HEK293T (cell line): ENCODE results near the gene P2RY12.

Experiments
- CTCF ChIA-PET: fragments of 350-600 bp; formaldehyde crosslinking; extraction: SDS; loops from one replicate; lab custom pipeline; 2021; ENCODE audit warnings: antibody characterized with exemption, inconsistent platforms; lab: Yijun Ruan, JAX
- POLR2A ChIA-PET: fragments of 350-600 bp; formaldehyde crosslinking; extraction: SDS; loops from one replicate; lab custom pipeline; 2020; ENCODE audit warnings: antibody characterized with exemption, inconsistent platforms; lab: Yijun Ruan, JAX
- DNase-seq: peaks from one replicate; pipeline ENCODE4 v3.0.0; 2012; ENCODE audit warnings: mixed read lengths; ENCODE audit errors: extremely low spot score
- ARNT ChIP-seq: fragments of 450-650 bp; IDR thresholded peaks from 2 replicates; pipeline ENCODE4 v1.6.1; 2017; ENCODE audit warnings: mild to moderate bottlenecking
- BHLHE40 ChIP-seq: fragments of 450-650 bp; IDR thresholded peaks from 2 replicates; pipeline ENCODE4 v1.6.1; 2016; ENCODE audit warnings: mild to moderate bottlenecking, moderate library complexity, borderline replicate concordance
- CTBP1 ChIP-seq: fragments of 450-650 bp; IDR thresholded peaks from 2 replicates; pipeline ENCODE4 v1.6.1; 2016; ENCODE audit warnings: borderline replicate concordance
- ELF4 ChIP-seq: fragments of 450-650 bp; IDR thresholded peaks from 2 replicates; pipeline ENCODE4 v1.6.1; 2017; ENCODE audit warnings: antibody characterized with exemption
- FOXA1 ChIP-seq: fragments of 450-650 bp; IDR thresholded peaks from 2 replicates; pipeline ENCODE4 v1.6.1; 2016; ENCODE audit warnings: mild to moderate bottlenecking
- FOXK2 ChIP-seq: fragments of 450-650 bp; IDR thresholded peaks from 2 replicates; pipeline ENCODE4 v1.6.1; 2016; ENCODE audit warnings: mild to moderate bottlenecking
- FOXM1 ChIP-seq: fragments of 450-650 bp; IDR thresholded peaks from 2 replicates; pipeline ENCODE4 v1.6.1; 2017; ENCODE audit warnings: mild to moderate bottlenecking, borderline replicate concordance
- HDGF ChIP-seq: fragments of 450-650 bp; IDR thresholded peaks from 2 replicates; pipeline ENCODE4 v1.6.1; 2017; ENCODE audit warnings: antibody characterized with exemption, borderline replicate concordance
- L3MBTL2 ChIP-seq: fragments of 450-650 bp; conservative IDR thresholded peaks from 2 replicates; pipeline ENCODE4 v1.6.1; 2016; ENCODE audit warnings: mild to moderate bottlenecking
- LEF1 ChIP-seq: fragments of 450-650 bp; IDR thresholded peaks from 2 replicates; pipeline ENCODE4 v1.6.1; 2017; ENCODE audit warnings: mild to moderate bottlenecking, borderline replicate concordance
- NFRKB ChIP-seq: fragments of 450-650 bp; IDR thresholded peaks from 2 replicates; pipeline ENCODE4 v1.6.1; 2016; ENCODE audit warnings: mild to moderate bottlenecking, moderate library complexity
- SP1 ChIP-seq: fragments of 450-650 bp; IDR thresholded peaks from 2 replicates; pipeline ENCODE4 v1.6.1; 2017
- SUZ12 ChIP-seq: fragments of 450-650 bp; IDR thresholded peaks from 2 replicates; pipeline ENCODE4 v1.6.1; 2016; ENCODE audit warnings: mild to moderate bottlenecking
- TARDBP ChIP-seq: fragments of 450-650 bp; IDR thresholded peaks from 2 replicates; pipeline ENCODE4 v1.6.1; 2016
- ZNF384 ChIP-seq: fragments of 450-650 bp; IDR thresholded peaks from 2 replicates; pipeline ENCODE4 v1.6.1; 2016
- TF ChIP-seq, protein P1 (sequence below): fragments of 450-650 bp; IDR thresholded peaks from 2 replicates; pipeline ENCODE4 v1.6.1; 2016

The P2RY12 gene

DNA sequence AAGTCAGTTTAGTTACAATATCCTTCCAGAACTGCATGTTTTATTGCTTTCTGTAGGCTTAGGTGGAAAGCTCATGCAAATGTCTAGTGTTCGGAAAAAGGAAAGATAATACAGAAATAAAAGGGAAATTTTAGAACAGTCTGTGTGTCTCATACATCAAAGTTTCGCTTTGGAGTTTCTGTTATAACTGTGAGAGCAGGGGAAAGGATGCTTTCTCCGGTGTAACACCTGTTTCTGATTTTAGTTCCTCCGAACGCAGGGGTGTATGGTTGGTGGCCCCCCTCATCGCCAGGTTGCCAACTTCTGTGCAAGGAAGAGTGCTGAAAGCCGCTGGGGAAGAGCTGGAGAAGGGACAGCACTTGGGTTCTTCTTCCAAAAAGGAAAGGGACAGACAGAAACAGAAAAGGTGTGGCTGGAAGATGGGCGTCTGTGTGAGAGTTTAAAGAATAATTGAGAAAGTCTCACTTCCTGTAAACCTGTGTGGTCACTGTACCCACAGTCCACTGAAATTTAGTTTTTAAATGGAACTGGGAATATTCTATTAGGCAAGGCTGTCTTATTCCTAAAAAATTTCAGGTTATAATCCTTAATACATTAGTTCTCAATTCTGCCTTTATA is 6.7 kb downstream of the P2RY12 start:
- DNase-seq: no peak
- TF ChIP-seq HDGF (no peak), NFRKB (no peak), L3MBTL2 (no peak), FOXA1 (no peak), SUZ12 (no peak), ELF4 (no peak), CTBP1 (no peak)
- POLR2A ChIA-PET: no interaction called here
- CTCF ChIA-PET: interaction anchor here (1.1 kb wide), 1 partner anchor 14 kb away, joined by 4 read pairs; no protein-coding TSS in a partner anchor

DNA sequence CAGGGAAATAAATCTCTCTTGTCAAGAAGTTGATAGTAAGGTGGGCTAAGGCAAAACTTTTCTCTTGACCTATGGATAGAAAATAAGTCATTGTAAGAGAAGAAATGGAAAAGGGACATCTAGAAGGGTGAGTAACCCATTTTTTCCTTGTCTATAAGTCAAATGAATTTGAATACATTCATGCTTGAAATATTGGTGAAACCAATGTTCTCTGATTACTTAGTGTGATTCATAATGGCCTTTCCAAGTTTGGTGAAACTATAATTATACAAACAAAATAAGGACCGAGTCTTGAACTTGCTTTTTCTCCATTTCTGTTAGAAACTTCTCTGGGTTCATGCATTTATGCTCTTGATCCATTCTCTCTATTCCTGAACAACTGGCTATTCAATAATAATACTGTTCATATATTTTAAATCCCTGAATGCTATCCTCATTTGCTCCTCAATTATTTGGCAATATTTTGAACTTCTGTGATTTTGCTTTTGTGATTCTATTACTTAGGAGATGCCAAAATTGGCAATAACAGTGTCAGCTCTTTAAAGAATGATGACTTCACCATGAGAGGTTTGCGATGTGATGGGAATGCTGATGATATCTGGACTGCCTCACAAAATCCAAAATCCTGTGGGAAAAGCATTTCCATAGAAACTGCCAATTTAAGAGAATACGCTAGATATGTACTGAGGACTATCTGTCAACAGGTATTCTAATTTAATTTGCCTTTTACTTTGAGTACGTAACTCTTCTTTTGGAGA is 12.3 kb downstream of the P2RY12 start:
- DNase-seq: no peak
- TF ChIP-seq ZNF384 (no peak), NFRKB (no peak)
- CTCF ChIA-PET: no interaction called here
- POLR2A ChIA-PET: no interaction called here

DNA sequence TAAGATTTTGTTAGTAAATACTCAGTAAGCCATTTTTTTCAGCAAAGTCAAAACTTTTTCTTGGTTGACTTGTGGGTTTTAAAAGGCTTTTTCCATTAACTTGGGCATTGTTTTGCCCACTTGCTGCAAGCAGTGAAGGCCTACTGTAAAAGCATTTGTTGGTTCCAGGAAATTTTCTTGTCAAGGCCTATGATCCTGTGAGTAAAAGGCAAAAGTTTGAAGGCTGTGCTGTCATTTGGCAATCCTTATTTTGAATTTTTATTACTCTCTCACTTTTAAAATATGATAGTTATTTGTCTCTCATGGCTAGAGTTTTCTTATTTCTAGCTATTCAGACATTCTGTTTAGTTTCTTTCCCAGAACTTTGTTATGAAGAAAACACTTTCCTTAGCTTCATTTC is 13.0 kb downstream of the P2RY12 start:
- DNase-seq: no peak
- ChIA-PET CTCF (no interaction called here), POLR2A (no interaction called here)

DNA sequence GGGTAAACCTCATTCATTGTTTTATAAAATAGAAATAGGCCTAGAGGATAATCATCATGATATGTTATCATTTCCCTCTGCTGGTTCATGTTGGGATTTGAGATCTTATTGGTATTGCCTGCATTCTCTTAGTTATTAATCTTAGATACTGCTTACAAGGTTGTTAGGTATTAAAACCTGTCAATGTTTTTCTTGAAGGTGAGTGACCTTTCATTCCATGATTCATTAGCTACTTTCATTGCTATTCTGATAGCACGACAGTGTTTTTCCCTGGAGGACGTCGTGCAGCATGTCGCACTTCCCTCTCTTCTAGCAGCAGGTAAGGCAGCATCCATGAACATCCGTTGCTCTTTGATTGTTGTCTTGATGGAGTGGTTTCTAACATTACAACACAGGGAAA is 17.1 kb downstream of the P2RY12 start:
- DNase-seq: no peak
- ChIA-PET POLR2A (no interaction called here), CTCF (no interaction called here)
- TF ChIP-seq BHLHE40 (no peak), TARDBP (no peak)

More for the DNA sequence above, 13.0 kb downstream of the P2RY12 start:
- TF ChIP-seq, protein P1, sequence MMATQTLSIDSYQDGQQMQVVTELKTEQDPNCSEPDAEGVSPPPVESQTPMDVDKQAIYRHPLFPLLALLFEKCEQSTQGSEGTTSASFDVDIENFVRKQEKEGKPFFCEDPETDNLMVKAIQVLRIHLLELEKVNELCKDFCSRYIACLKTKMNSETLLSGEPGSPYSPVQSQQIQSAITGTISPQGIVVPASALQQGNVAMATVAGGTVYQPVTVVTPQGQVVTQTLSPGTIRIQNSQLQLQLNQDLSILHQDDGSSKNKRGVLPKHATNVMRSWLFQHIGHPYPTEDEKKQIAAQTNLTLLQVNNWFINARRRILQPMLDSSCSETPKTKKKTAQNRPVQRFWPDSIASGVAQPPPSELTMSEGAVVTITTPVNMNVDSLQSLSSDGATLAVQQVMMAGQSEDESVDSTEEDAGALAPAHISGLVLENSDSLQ: no peak
- TF ChIP-seq FOXM1 (no peak), ELF4 (no peak), FOXA1 (no peak), NFRKB (no peak), LEF1 (no peak), BHLHE40 (no peak), L3MBTL2 (no peak), ZNF384 (no peak), HDGF (no peak), FOXK2 (no peak), CTBP1 (no peak), SUZ12 (no peak), ARNT (no peak), TARDBP (no peak), SP1 (no peak)

DNA sequence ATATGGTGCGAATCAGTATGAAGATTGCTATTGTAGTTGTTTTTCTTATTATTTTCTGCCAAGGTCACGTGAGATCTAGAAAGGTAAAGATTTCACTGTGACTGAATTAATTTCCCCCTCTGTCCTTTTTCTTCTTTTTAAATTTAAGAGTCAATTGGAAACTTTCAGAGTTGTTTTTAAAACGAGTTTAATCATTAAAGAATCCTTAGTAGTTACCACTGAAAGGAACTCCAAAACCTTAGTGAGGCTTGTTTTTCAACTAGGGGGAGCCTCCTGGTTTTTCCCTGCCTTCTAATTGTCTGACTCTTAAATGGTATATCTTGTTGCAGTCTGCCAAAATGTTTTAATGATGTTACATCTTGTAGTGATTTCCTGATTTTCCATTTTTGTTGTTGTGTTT is 17.6 kb downstream of the P2RY12 start:
- POLR2A ChIA-PET: no interaction called here
- TF ChIP-seq LEF1 (no peak), ELF4 (no peak), ZNF384 (no peak), SUZ12 (no peak), ARNT (no peak), BHLHE40 (no peak), NFRKB (no peak), FOXA1 (no peak), HDGF (no peak), L3MBTL2 (no peak), TARDBP (no peak), FOXM1 (no peak)
- TF ChIP-seq, protein P1: no peak
- CTCF ChIA-PET: no interaction called here
- DNase-seq: no peak

DNA sequence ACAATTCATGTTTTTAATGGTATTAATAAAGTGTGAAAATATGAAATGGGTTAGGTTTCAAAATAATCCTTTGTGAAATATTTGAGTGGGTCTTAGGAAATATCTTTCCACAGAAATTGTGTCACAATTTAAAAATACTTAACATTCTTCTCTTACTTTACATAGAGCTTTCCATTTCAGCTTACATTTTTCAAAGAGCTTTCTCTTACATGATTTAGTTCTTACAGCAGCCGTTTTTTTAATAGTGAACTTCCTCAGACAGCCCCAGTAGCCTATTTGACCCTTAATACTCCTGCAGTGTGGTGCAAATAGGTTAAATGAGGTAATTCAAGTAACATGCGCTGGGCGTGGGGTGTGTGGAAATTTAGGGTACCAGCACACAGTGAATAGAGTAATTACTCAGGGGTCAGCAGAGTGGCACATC is 21.8 kb downstream of the P2RY12 start:
- CTCF ChIA-PET: no interaction called here
- DNase-seq: no peak
- POLR2A ChIA-PET: no interaction called here
- TF ChIP-seq CTBP1: no peak
- no peak for TF ChIP-seq ARNT
- no peak for TF ChIP-seq ZNF384
- no peak for TF ChIP-seq HDGF
- no peak for TF ChIP-seq BHLHE40
- TF ChIP-seq ELF4: no peak
- TF ChIP-seq FOXA1: no peak

DNA sequence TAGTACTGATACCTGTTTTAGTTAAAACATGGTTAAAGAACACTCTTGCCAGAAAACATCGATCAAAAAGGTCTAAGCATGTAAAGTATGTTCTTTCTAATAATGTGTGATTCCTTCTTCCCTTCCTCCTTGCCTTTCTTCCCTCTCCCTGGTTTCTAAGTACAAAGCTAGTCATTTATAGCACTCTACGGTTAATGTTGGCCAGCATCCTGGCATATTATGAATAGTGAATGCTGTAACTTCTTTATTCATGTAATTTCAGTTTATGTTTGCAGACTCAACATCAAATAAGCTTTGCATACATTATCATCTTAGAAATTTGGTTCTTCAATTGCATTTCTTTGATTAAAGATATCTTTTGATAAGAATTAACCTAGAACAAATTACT is 27.1 kb downstream of the P2RY12 start:
- CTCF ChIA-PET: interaction anchor here (0.7 to 1.3 kb wide), 2 partner anchors 22 to 211 kb away, joined by 3 to 4 read pairs; no protein-coding TSS in a partner anchor
- no peak for DNase-seq
- TF ChIP-seq TARDBP (no peak), FOXM1 (no peak), SP1 (no peak), NFRKB (no peak), ZNF384 (no peak), ARNT (no peak), LEF1 (no peak), FOXA1 (no peak), SUZ12 (no peak), BHLHE40 (no peak), L3MBTL2 (no peak), CTBP1 (no peak), HDGF (no peak), ELF4 (no peak), FOXK2 (no peak)
- TF ChIP-seq, protein P1: no peak
- POLR2A ChIA-PET: no interaction called here
